GM18507 (cell line): Measurements from ENCODE around the gene PLD6.
"Not testable (repeated sequence)": the region's sequence is repeated elsewhere in the genome, so short reads cannot be mapped to it uniquely, and the experiment has no call there.

Source experiments
- DNase-seq: peaks from one replicate; pipeline ENCODE4 v3.0.0; 2011; ENCODE audit warnings: low read depth; ENCODE audit not compliant: insufficient read length; ENCODE audit errors: extremely low spot score
- FAIRE-seq: peaks from 2 replicates; lab custom pipeline; 2011; peaks lifted over from hg19 to GRCh38; lab: Jason Lieb, UNC

The PLD6 gene

DNA sequence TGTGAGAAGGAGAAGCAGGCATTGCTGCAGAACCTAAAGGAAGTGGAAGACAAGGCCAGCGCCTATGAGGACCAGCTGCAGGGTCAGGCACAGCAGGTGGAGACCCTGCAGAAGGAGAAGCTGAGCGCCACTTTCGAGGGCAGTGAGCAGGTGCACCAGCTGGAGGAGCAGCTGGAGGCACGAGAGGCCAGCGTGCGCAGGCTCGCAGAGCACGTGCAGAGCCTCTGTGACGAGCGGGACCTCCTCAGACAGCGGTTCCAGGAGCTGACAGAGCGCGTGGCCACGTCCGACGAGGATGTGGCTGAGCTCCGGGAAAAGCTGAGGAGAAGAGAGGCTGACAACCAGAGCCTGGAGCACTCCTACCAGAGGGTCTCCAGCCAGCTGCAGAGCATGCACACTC is 41.5 kb downstream of the PLD6 start:
- no peak for FAIRE-seq

DNA sequence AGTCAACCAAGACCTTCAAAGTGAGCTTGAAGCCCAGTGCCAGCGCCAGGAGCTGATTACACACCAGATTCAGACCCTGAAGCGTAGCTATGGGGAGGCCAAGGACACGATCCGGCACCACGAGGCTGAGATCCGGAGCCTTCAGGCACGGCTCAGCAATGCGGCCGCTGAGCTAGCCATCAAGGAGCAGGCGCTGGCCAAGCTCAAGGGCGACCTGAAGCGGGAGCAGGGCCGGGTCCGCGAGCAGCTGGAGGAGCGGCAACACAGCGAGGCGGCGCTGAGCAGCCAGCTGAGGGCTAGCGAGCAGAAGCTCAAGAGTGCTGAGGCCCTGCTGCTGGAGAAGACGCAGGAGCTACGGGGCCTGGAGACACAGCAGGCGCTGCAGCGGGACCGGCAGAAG is 42.0 kb downstream of the PLD6 start:
- DNase-seq (no peak), FAIRE-seq (no peak)

More for the DNA sequence above, 41.5 kb downstream of the PLD6 start:
- no peak for DNase-seq

DNA sequence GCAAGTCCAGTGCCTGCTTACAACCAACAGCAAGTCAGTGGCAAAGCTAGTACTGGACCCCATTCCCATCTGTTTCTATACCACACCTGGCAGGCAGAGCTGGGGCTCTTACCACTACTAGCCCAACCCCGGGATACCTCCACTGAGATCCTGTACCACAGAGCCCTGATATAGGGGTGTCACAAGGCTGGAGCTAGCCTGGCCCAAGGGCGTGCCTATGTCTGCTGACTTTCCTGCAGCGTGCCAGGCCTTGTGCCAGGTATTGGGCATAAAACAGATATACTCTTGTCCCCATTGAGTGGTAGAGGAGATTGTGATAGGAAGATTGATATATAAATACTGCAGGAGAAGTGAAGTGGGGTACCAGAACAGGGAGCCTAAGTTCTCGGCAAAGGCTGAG is 44.4 kb downstream of the PLD6 start:
- no peak for FAIRE-seq
- DNase-seq: no peak

DNA sequence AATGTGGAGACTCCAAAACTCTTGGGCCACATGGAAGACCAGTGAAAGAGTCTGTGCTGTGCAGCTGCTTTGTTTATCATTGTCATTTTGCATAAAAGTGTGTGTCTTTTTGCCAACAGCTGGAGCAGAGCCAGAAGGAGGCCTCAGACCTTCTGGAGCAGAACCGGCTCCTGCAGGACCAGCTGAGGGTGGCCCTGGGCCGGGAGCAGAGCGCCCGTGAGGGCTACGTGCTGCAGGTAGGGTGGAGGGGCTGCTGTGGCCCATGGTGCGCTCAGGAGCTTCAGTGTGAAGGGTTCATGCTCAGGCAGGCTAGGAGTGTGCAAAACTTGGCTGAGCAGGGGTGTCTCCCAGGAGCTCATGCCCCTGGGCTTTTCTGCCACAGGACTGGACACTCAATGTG is 45.0 kb downstream of the PLD6 start:
- no peak for DNase-seq
- FAIRE-seq: no peak

DNA sequence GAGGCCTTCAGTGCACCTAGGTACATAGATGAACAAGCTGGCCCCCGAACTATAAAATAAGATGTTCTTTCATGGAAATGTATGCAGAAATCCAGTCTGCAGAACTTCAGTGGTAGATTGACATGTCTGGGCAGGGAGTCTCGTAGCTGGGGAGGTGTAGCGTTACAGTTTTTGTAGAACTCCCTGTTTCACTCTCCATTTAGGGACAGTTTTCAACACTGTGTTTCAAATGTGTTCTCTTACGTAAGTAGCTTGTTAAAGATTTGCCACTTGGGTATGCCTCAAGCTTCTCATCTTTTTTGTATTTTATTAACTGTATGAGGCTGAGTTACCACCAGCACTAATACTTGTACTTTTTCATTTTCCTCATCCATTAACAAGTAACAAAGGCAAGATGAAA is 46.6 kb downstream of the PLD6 start:
- DNase-seq: no peak
- no peak for FAIRE-seq

DNA sequence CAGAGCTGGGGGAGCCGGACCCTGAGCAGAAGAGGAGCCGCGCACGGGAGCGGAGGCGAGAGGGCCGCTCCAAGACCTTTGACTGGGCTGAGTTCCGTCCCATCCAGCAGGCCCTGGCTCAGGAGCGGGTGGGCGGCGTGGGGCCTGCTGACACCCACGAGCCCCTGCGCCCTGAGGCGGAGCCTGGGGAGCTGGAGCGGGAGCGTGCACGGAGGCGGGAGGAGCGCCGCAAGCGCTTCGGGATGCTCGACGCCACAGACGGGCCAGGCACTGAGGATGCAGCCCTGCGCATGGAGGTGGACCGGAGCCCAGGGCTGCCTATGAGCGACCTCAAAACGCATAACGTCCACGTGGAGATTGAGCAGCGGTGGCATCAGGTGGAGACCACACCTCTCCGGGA is 47.6 kb downstream of the PLD6 start:
- not testable (repeated sequence) for FAIRE-seq

DNA sequence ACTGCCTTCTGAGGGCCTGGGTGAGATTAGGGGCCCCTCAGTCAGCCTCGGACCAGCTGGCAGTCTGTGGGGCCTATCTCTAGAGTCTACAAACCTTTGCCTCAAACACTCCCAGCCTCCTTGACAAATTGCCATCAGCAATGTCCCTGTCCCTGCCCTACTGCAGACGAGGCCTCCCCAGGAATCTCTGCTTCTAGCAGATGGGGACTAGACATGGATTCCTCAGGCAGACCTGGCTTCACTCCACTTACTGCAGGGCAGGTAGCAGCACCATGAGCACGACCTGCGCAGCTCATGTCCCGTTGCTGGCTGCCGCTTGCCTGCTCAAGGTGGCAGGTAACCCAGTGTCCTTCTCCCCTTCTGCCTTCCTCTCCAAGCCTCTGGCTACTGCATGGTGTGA is 49.1 kb downstream of the PLD6 start:
- no peak for FAIRE-seq

More for the DNA sequence above, 47.6 kb downstream of the PLD6 start:
- not testable (repeated sequence) for DNase-seq

DNA sequence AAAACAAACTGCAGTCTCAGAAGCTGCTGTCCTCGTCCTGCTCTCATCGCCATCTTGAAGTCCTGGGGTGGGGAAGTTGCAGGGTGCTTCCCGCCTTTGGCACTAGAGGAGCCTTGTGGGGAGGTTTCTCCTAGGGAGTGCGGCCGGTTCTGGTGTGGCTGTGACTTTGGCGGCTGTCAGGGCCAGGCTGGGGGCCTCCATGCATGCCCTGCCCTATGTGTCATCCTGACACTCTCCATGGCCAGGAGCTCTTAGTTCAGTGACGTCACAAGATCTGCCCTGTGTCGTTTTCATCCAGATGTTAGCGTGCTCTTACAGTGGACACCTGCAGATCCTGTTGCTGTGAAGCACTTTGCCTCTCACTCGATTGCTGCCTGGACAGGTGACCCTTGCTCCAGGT is 49.6 kb downstream of the PLD6 start:
- DNase-seq (no peak), FAIRE-seq (no peak)

More for the DNA sequence above, 49.1 kb downstream of the PLD6 start:
- no peak for DNase-seq

DNA sequence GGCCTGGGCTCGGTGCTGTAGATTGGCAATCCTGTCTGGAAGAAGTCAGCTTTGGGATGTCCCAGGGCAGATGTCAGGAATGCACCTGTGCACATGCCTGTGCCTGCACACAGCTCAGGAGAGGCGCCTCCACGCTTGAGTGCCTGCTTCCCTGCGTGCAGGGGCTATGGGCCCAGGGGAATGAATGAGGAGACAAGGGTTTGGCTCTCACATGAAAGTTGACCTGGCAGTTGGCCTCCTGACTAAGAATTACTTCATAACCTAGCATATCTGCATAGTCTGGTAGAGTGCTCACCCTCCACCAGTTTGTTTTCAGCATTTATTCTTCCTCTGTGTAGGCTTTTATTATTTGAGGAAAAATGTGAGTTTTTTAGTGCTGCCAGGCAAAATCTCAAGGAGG is 50.0 kb downstream of the PLD6 start:
- no peak for DNase-seq
- FAIRE-seq: no peak

DNA sequence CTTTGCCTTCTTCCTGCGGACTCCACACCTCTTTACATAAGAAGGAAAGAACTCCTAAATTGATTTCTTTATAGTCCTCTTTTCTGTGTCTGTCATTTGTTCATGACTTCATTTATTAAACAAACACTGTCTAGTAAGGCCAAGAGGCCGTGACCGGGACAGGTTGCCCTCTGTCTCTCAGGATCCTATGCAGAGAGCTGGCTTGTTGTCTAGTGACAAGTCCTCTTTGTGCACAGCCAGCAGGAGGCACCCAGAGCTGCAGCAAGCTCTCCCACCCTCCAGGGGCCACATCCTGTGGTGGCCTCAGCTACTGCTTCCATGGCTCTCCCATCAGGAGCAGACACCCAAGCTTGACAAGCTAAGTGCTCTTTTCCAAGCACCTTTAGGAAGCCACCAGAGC is 50.6 kb downstream of the PLD6 start:
- FAIRE-seq (no peak), DNase-seq (no peak)

DNA sequence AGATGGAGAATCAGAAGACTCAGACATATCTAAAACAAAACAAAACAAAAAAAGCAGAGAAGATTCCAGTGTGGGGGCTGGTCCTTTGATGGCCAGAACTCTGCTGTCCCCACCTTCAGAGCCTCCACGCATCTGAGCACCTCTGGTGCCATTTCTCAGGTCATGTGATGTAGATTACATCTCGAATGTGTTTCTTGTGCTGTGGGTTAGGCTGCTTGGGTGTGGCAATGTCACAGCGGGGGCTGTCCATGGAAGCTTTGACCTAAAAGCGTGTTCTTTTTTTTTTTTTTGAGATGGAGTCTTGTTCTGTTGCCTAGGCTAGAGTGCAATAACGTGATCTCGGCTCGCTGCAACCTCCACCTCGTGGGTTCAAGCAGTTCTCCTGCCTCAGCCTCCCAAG is 51.2 kb downstream of the PLD6 start:
- no peak for FAIRE-seq
- DNase-seq: no peak

DNA sequence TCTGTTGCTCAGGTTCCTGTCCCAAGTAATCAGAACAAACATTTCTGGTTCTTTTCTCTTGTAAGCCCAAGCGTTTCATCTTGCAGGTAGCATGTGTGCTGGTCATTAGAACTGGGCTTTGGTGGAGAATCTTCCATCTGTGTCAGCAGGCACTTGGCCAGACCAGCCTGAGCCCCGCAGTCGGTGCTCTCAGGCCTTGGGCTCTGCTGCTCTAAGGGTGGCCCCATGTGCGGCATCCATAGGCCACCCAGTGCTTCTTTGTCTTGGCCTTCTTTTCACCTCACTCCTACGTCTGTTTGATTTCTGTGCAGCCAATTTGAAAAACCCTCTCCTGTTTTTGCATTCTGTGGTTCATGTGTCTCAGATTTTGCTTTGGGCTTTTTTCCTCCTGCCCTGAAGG is 51.6 kb downstream of the PLD6 start:
- DNase-seq (no peak), FAIRE-seq (no peak)

DNA sequence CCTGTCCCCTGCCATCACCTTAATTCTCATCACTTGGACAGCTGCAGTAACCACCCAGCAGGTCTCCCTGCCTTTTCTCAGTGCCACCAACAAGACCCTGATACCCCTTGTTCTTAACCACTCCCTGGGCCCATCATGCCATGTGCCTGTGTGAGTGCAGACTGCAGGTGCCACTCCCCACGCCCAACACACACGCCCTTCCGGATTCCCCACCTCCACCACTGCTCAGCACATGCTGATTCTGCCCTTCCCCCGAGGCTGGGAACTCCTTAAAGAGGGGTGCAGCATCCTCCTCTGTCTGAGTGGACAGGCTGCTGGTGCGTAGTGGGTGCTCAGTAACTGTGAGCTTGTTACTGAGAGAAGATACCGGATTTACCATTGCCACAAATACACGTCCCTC is 52.4 kb downstream of the PLD6 start:
- no peak for FAIRE-seq
- DNase-seq: no peak

DNA sequence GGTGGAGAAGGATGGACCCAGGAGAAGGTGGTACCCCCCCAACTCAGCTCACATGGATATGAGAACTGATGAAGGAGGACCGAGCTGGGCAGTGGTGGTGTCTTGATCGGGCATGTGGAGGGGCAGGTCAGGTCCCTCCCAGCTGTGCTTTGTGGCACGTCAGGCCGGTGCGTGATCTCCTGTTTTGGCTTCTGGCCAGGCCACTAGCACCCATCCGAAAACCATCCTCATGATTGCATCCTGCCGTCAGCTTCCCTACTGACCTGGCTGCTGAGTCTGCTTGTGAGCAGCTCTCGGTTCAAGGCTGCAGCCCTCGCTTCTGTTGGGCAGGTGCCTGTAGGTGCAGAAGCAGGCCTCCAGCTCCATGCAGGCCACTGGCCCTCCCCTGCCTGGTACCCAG is 53.1 kb downstream of the PLD6 start:
- no peak for FAIRE-seq
- no peak for DNase-seq

DNA sequence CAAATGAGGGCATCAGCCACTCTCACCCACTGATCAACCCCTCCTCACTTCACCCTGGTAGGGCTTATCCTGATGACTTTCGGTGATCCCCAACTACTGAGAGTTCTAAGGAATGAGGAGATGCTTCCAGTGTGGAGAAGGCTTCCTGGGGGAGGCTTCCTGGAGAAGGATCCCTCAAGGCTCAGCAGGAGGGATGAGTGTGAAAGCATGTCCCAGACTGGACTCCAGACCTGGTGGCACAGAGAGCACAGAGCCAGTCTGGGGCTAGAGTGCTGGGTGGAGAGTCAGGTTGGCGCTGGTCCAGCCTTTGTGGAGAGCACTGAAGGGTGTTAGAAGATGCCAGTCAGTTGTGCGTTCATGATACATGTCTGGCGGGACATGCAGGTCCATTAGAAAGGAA is 53.7 kb downstream of the PLD6 start:
- DNase-seq (no peak), FAIRE-seq (no peak)

DNA sequence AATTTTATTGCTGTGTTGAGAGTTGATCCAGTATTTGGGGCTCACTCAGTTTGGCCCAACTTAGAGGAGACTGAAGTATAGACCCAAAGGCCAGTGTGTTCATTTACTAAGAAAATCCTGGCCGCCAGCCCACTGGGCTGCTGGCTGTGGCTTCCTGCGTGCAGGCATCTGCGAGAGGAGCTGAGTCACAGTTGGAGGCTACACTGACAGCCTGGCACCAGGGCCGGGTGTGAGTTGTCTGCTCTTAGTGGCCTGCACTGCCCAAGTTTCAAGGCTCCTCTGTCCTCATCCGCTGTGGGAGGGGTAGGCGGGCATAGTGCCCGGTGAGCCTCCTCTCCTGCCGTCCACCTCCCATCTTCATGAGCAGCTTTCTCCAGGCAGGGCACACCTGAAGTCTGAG is 54.2 kb downstream of the PLD6 start:
- DNase-seq (no peak), FAIRE-seq (no peak)

DNA sequence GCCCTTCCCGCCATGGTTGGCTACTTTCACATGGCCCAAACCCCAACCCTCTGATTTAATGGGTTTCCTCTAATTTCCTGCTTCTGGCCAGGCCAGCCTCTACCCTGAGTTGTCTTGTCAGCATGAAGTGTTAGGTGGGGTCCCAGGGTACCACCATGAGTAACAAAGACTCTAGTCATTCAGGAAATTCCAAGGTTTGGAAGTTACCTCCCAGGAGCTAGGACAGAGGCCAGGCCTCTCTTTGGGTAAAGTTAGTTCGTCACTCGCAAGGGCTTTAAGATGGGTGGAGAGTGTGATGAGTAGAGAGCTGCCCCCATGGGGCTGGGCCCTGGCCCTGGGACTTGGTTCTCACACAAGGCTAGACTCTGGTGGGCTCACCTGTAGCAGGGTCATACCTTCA is 54.6 kb downstream of the PLD6 start:
- DNase-seq (no peak), FAIRE-seq (no peak)

DNA sequence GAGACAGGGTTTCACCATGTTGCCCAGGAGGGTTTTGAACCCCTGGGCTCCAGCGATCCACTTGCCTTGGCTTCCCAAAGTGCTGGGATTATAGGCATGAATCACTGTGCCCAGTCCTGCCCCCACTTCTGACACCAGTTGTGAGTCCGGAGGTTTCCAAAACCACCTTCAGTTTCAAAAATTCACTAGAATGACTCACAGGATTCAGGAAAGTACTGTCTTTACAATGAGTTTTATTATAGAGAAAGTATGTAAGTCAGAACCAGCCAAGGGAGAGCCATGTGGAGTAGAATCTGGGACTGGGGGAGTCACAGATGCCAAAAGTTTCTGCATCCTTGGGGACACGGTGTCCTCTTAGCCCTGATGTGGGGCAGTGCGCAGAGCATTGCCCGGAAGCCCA is 55.1 kb downstream of the PLD6 start:
- no peak for FAIRE-seq
- no peak for DNase-seq
